GM19023 (cell line): ENCODE measurements around the gene MTURN.

ENCODE experiments used
- ATAC-seq: cut with Tn5 transposase; IDR thresholded peaks from one replicate; pipeline ENCODE4 v1.9.1; 2021; ENCODE audit warnings: mild to moderate bottlenecking, moderate library complexity; ENCODE audit not compliant: unreplicated experiment

The MTURN gene

GRCh38 chr7:30159163-30159562 is 24.4 kb downstream of the MTURN start:
- no peak for ATAC-seq

DNA sequence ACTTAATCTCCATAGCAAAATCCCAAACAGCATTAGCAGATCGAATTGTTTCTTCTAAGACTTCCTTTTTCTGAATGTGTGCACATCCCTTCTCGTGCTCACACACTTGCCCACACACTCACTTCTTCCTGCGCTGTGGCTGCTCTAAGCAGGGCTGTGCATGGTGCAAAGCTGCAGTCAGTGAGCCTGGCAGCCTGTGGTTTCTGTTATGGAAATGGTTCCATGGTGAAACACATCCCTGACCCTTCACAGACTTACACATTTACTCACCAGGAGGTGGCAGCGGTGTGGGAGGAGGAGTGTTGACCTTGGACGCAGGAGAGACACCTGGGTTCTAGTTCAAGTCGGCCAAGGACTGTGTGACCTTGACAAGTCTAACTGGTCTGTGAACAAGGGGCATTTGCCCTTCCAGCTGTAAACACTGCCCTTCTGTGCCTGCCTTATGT is 24.9 kb downstream of the MTURN start:
- ATAC-seq, result no peak

- no peak for ATAC-seq
Observed at GRCh38 chr7:30160329-30160728, 25.5 kb downstream of the MTURN start.

- no peak for ATAC-seq
Observed at GRCh38 chr7:30162133-30162532, 27.3 kb downstream of the MTURN start.

DNA sequence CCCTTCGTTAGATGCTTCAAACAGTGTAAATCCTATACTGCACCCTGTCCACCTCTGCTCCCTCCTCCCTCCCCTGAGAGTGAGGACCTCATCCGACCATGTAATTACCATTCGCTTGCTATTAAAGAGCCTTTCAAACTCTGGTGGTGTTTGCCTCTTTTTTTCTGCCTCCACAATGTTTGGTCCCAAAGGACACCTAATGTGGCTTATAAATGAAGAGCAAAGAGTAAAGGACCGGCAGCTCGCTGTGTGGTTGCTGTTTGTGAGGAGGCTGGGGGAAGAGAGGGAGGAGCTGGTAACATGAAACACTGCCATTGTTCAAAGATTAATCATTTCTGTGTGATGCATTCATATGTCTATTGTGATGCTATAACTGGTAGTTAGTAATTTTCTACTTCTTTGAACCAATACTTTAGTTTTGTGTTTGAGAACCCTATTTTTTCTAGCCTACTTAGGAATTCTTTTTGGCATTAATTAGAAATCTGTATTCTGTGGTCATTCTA is 27.9 kb downstream of the MTURN start:
- no peak for ATAC-seq

- no peak for ATAC-seq
Observed at GRCh38 chr7:30163231-30163894, 28.6 kb downstream of the MTURN start.

GRCh38 chr7:30164567-30164966 is 29.8 kb downstream of the MTURN start:
- no peak for ATAC-seq

DNA sequence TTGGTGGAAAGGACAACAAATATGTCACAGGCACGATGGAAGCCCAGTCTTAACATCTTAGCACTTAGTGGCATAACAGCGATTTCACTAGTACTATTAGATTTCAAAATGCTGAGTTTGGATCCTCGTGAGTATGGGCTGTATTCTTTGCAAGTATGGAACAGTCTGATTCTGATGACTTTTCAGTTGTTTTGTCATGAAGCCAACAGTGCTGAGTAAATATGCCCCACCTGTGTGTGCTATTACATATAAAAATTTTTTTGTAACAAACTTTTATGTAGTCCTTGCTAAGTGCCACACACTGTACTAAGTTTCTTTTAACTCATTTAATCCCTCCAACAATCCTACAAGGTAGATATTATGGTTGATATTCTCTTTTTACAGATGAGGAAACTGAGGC is 30.8 kb downstream of the MTURN start:
- ATAC-seq, result no peak

DNA sequence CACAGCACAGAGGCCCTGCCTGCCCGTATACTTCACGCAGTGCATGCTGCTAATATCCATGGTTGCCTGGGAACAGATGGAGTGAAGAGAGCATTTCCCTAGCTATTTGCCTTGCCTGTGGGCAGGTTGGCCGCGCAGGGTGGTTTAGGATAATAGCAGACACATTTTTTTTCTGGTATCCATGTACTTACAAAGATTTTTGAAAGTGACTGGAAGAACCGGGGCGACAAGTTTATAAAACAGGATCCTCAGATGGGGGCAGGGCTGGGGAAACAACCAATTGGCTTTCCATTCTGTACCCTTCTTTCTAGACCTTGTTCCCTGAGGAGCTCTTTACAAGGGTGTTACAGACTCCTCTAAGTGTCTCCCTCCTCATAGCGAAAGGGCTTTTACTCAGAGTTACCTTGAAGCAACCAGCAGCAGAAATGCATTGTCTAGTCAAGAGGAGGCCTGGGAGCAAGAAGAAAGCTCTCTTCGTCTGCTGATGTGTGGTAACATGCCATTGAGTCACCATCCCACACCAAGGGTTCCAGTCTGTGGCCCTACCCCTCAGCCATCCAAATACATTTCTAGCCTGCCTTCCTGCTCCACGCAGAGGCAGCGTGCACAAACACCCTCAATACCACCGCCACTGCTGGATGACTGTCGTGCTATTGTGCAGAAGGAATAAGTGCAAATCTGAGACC is 31.5 kb downstream of the MTURN start:
- ATAC-seq, result no peak

DNA sequence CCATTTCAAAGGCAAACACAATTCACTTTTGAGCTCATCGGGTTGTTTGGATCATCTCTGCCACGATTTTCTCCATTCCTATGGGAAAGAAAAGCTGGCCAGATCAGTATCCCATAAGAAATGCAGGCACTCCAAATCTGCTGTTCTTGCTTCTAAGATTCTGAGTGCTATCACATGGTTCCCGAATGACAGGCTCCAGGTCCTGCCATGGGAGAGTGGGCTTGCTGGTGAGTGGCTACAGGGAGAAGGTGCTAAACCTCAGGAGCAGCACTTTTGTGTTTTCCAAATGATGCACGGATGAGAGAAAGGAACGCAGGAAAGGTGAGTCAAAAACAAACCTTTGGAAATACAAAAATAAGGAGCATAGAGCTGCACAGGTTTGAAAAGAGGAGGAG is 32.1 kb downstream of the MTURN start:
- ATAC-seq, result no peak

GRCh38 chr7:30167901-30168300 is 33.1 kb downstream of the MTURN start:
- ATAC-seq, result no peak

DNA sequence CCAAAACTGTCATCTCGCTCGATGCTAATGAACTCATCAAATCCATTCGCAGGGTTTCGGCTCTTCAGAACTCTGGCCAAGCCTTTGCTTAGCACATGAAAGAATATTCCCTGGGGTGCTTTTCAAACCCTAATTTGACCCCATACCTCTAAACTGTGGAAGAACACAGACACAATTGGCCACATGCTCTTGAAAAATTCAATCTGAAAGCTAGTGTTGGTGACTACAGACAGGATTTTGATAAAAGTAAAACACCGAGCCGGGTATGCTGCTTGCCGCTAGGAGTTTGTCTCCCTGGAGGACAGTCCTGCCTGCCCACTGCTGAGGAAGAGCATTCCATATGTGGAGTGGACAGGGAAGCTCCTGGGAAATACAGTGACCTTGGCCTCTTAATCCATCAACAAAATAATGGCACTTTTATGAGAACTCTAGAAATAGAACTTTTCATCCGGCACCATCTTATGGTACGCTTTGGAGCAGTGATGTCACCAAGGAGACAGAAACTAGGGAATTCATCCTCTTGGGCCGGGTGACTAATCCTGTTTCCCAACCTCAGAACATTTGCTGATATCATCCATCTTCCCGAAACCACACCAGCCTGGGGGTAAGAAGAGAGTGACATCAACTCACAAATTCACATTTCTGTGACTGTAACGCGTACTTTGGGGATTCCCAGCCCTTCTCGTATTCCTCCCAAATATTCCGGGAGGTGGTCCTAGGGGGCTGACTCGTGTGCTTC is 34.2 kb downstream of the MTURN start:
- ATAC-seq, result no peak

- no peak for ATAC-seq
Observed at GRCh38 chr7:30169579-30169978, 34.8 kb downstream of the MTURN start.

DNA sequence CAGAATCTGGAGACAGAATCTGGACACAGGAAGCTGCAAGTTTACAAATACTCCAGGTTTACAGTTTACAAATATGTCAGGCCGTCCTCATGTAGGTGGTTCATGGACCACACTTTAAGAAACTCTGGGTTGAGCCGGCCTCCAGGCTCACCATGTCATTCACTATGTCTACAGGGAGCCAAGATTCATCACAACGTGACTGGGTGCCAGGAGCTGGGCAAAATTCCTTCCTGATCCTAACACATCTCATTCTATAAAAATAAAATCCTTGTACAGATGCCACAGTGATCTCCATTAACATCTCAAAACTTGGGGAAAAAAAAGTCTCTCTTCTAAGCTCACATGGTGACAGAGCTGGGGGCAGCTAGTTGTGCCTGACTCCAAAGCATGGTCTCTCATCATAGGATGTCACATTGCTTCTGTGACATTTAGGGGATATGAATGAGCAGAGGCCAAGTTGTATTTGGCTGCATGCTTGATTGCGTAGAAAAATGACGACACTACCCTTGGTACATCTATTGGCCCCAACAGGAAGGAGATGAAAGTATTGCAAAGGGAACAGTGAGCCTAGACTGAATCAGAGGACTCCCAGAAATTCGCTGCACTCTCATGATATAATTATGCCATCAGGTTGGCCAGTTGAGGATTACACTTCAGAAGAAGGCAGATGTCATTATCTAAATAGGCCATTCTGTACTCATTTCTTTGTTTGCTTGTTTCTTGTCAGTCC is 35.9 kb downstream of the MTURN start:
- ATAC-seq, result no peak

DNA sequence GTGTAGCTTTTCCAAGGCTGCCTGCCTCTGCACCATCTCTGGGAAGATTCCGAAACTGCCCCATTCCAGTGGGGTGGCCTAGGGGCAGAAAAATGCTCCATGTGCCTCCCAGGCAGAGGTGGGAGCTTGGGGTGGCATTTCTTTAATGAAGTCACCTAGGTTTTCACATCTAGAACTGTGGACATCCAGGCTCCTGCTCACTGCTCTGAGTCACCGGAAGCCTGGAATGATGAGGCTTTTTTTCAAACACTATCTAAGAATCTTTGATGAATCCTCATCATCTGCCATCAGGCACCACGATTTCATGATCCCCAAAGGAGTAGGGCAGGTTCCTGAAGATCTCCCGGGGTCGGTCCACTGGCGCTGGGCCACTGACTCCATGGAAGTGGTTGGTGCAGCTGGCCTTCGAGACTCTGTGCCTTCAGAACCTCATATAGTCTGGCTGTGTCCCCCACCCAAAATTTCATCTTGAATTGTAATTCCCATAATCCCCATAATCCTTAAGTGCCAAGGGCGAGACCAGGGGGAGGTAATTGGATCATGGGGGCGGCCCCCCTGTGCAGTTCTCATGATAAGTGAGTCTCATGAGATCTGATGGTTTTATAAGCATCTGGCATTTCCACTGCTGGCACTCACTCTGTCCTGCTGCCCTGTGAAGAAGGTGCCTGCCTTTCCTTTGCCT is 37.1 kb downstream of the MTURN start:
- ATAC-seq, result no peak

GRCh38 chr7:30172451-30172850 is 37.7 kb downstream of the MTURN start:
- ATAC-seq, result no peak

GRCh38 chr7:30173058-30173897 is 38.5 kb downstream of the MTURN start:
- ATAC-seq, result no peak

GRCh38 chr7:30175180-30175579 is 40.4 kb downstream of the MTURN start:
- ATAC-seq, result no peak

DNA sequence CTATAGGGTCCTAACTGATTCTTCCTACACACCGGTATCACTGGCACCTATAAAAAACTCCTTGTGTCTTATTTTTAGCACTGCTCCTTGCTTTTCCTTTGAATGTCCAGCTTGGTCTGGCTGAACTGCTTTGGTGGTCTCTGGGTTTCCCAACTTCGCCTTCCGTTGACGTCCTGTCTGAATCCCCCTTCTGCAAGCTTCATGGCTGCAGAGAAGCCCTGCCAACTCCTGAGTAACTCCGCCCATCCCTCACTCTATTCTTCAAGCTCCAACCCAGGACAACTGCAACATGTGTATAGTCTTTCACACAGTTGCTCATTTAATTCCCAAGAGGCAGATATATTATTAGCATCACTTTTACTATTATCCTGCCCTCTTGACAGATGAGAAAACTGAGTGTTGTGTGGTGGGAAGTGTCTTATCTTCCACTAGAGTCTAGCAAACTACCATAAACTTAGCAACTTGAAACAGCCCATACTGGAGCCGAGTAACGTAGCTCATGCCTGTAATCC is 40.9 kb downstream of the MTURN start:
- no peak for ATAC-seq
